GM18499 (cell line): Measurements from ENCODE around the gene CCSER1.
"Not testable (repeated sequence)": the region's sequence is repeated elsewhere in the genome, so short reads cannot be mapped to it uniquely, and the experiment has no call there.

Experiments used
- ATAC-seq: cut with Tn5 transposase; IDR thresholded peaks from one replicate; pipeline ENCODE4 v1.9.1; 2021; ENCODE audit warnings: moderate number of reproducible peaks; ENCODE audit not compliant: insufficient read depth, unreplicated experiment

CCSER1 gene

DNA sequence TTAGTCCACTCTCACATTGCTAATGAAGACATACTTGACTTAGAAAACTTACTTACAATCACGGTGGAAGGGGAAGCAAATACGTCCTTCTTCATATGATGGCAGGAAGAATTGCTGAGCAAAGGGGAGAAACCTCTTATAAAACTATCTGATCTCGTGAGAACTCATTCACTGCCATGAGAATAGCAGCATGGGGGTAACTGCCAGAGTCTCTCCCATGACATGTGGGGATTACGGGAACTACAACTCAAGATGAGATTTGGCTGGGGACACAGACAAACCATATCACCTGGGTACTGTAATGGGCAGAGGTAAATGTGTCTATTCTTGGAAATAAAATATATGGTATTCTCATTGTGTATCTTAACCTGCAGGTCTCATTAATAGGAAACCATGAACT, 1464.9 kb downstream of the CCSER1 start:
- no peak for ATAC-seq

DNA sequence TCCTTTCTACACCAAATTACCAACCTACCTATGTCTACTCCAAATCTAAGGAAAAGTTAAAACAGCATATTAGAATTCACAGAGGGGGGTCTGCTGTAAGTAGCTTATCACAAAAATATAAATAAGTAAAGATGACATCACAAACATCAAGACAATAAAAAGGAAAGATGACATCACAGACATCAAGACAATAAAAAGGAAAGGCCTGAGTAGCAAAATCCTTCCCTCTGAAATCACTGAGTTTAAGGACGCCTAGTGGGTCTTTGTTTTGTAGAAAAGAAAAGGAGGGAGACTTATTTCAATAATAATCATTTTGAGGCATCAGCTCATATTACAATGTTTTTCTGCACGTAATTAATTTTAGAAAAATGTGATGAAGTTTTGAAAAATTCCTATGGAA, 1469.5 kb downstream of the CCSER1 start:
- ATAC-seq = no peak

DNA sequence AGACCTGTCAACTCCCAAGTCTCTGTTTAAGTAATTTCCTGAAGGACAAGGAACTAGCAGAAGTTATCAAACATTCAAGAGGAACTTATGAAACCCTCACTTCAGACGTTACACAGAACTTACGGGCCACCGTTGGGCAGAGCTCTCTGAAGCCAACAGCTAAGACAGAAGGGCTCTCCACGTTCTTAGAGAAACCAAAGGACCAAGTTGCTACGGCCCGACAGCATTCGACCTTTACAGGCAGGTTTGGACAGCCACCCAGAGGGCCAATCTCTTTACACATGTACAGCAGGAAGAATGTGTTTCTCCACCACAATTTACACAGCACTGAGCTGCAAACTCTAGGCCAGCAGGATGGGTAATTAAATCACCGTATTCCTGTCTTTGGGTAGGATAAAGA, 1471.5 kb downstream of the CCSER1 start:
- ATAC-seq = no peak

DNA sequence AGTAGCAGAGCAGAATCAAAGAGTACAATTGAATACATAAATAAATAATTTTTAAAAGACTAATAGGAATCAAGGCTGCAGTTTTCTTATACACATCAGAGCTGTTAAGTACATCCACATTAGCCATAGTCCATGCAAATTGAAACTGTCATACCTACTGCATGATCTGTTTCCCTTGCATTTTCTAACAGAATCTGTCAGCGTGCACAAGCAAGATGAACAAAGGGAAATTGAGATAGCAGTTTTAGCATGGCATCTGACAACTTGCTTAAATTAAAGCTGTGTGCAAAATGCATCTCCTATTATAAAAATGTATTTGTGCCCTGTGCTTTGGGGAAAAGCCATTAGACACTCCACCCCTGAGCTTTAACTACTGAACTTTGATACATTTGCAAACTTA, 1473.1 kb downstream of the CCSER1 start:
- no peak for ATAC-seq

DNA sequence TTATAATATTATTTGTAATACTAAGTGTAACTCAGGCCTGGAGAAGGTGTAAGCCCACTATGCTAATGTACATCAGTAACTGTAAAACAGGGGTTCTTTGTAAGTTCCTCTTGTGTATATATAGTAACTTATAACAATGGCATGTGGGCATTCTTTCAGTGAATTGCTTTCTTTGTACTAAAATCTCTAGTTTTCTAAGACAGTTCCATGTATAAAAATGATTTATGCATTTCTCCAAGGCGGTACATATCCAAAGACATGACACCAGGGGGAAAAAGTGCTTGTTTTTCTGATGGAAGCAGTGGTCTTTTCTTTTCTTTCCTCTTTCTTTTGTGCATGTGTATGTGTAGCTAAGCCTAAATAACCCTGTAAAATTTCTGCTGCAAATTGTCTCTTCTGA, 1474.2 kb downstream of the CCSER1 start:
- no peak for ATAC-seq

DNA sequence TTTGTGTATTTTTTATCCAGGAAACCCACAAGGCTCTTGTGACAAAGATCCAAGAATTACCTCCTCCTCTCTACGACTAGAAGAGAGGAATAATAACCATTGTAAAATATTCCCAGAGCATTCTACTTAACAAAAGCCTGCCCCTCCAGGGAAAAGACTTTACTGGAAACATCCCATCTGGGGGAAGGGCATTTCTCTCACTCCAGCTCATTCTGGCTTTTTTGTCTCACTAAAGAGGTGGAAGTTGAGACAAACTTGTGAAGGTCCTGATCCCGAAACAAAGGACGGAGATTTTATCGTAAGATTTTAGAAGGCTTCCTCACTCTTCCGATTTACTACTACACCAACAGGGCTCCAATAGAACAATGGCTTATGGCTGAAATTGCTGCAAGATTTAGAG, 1484.6 kb downstream of the CCSER1 start:
- ATAC-seq = no peak

DNA sequence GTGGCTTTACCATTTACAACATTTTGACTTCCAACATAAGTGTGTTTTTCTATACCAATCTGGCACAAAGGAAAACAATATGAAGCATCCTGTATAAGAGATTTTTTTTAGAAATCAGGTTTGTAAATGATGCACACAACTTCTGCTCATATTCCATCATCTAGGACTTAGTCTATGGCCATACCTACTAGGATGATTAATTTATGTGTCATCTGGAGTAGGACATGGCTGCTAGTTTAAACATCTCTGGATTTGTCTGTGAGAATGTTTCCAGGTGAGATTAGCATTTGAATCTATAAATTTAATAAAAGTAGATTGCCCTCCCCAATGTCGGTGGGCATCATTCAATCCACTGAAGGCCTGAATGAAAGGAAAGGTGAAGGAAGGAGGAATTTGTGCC, 1493.8 kb downstream of the CCSER1 start:
- no peak for ATAC-seq

DNA sequence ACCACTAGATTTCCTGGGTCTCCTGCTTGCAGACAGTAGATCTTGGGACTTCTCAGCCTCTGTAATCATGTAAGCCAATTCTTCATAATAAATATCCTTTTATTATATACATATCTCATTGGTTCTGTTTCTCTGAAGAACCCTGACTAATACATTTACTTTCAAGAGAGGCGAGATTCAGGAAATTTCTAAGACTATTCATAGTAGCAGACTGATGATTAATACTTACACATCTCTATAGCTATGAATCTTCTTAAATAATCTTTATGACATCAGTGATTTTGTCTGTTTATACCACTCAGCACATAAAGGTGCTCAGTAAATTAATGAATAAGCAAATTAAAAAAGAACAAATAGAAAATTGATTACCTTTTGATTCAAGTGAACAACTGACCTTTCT, 1494.3 kb downstream of the CCSER1 start:
- ATAC-seq = no peak

DNA sequence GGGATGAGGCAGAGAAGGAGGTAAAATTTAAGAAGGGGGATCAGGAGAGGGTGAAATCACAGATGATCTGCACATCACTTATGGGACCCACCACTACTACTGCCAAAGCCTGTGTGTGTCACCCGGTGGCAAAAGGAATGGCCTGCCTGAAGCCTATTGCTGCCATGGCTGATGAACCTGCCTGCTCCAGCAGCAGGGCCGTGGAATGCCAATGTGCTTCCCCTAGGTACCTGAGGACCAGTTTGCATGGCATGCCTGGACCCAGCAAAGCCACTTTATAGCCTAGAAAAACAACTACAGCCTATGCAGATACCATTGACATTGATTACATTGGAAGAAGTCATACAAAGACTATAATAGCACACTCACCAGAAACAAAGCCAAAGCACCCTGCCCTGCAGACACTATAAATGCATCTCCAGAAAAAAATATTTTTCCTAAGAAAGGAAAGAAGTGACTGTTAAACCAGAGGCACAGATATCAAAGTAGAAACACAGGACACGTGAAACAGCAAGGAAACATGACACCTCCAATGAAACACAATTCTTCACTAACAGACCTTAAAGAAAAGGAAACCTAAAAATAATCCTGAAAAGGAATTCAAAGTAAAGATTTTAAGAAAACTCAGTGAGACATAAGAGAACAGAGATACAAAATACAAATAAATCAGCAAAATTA, 1495.9 kb downstream of the CCSER1 start:
- ATAC-seq = no peak

DNA sequence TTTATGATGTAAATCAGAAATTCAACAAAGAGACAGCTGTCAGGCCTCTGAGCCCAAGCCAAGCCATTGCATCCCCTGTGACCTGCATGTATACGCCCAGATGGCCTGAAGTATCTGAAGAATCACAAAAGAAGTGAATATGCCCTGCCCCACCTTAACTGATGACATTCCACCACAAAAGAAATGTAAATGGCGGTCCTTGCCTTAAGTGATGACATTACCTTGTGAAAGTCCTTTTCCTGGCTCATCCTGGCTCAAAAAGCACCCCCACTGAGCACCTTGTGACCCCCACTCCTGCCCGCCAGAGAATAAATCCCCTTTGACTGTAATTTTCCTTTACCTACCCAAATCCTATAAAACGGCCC, 1496.4 kb downstream of the CCSER1 start:
- ATAC-seq = not testable (repeated sequence)

DNA sequence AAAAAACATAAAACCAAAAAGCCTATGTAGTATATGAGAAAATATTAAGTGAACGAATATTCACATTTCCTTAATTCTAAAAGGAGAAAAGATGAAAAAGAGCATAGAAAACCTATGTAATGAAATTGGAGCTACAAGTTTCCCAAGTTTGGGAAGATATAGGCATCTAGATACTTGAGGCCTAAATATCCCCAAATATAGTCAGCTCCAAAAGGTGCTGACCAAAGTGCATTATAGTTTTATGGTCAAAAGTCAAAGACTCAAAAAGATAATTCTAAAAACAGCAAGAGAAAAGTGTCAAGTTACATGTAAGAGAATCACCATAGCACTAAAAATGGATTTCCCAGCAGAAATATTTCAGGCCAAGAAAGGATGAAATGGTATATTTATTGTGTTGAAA, 1502.9 kb downstream of the CCSER1 start:
- no peak for ATAC-seq

DNA sequence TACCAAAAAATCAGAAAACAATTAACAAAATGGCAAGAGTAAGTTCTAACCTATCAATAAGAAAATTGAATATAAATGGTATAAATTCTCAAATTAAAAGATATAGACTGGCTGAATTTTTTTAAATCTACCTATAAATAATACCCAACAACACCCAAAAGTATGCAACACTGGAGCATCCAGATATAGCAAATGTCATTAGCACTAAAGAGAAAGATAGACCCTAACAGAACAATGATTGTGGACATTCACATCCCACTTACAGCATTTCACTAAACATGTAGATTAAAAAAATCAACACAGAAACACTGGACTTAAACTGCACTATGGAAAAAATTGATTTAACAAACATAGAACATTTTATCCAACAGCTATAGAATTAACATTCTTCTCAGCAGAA, 1503.6 kb downstream of the CCSER1 start:
- no peak for ATAC-seq

DNA sequence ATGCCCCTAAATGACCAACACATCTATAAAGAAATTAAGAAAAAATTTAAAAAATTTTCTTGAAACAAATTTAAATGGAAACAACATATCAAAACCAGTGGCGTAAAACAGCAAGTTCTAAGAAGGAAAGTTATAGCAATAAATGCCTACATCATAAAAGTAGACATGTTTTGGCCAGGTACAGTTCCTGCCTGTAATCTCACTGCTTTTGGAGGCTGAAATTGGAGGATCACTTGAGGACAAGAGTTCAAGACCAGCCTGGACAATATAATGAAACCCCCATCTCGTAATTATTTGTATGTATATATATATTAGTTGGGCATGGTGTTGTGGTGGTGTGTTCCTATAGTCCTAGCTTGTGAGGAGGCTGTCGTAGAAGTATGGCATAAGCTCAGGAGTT, 1504.1 kb downstream of the CCSER1 start:
- ATAC-seq = no peak

DNA sequence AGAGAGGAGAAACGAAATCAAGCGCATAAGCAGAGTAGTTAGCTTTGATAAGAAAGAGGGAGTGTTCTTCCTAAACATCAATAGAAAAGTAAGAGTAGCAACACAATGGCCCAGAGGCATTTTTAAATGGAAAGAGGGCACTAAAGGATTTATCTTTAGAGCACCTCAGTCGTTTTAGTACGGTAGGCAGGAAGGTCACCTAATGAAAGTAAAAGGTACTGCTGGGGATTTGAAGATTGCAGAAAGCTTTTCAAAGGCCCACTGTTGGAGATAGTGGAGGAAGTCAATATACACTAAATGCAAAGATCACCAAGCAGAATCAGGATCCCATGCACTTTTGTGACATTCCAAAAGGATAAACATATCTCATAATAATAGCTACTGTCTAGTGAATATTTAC, 1508.9 kb downstream of the CCSER1 start:
- ATAC-seq = no peak
